NCI-H146 treated with DMSO at 0.1 percent for 48 hours (cell line): ENCODE results near the gene KMO.

ENCODE experiments used
- DNase-seq: peaks from one replicate; lab custom pipeline; 2025; ENCODE audit not compliant: unreplicated experiment; lab: John Stamatoyannopoulos, UW

The KMO gene

DNA sequence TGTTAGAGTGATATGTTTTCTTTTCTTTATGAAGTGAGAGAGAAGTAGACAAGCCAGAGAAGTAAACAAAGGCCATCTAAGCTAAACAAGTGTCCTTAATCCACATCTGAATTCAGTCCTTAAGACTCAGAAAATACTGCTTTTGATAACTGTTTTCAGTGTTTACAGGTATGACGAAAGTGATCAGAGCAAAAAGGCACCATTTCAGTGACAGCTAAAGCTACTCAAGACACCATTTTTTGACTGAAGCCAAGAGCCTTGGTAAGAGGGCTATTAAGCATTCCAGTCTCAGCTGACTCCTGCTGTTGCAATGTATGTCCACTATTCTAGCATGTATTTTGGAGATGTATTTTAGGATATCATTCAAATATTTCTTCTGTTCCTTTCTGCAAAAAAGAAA lies 4.1 kb downstream of the KMO start:
- no peak for DNase-seq

DNA sequence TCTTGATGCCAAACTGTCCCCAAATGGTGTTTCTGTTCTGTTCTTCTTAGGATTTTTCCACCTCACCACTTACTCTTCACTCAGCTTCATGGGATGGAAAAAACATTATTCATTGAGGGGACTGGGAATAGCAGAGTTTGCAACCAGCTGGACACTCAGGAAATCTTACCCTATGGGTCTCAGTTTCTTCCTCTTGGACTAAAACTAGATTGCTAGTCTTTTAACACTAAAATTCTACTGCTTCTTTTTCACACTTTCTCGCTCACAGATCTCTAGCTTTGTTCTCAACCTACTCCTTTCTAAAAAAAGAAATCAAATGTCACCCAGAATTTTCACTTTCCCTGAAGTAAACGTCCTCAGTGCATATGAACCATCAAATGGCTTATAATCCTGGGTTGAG lies 4.8 kb downstream of the KMO start:
- DNase-seq: no peak

- no peak for DNase-seq
These were observed 10.2 kb downstream of the KMO start for GRCh38 chr1:241542199-241542907.

- no peak for DNase-seq
These were observed 15.8 kb downstream of the KMO start for GRCh38 chr1:241548008-241548407.

DNA sequence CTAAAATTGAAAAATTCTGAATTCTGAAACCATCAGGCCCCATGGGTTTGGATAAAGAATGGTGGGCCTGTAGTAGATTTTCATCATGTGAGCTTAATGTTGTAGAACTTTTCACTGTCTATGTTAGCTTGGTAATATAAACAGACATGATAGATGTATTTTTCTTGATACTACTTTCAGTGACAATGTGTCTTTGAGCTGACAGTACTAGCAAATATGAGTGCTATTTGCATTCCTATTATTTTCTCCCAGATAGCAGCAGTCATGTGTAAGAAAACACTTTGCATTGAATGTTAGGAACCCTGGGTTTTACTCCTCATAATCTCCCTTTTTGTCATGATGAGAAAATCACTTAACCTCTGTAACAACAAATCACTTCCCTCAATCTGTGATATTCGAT lies 18.1 kb downstream of the KMO start:
- no peak for DNase-seq

DNA sequence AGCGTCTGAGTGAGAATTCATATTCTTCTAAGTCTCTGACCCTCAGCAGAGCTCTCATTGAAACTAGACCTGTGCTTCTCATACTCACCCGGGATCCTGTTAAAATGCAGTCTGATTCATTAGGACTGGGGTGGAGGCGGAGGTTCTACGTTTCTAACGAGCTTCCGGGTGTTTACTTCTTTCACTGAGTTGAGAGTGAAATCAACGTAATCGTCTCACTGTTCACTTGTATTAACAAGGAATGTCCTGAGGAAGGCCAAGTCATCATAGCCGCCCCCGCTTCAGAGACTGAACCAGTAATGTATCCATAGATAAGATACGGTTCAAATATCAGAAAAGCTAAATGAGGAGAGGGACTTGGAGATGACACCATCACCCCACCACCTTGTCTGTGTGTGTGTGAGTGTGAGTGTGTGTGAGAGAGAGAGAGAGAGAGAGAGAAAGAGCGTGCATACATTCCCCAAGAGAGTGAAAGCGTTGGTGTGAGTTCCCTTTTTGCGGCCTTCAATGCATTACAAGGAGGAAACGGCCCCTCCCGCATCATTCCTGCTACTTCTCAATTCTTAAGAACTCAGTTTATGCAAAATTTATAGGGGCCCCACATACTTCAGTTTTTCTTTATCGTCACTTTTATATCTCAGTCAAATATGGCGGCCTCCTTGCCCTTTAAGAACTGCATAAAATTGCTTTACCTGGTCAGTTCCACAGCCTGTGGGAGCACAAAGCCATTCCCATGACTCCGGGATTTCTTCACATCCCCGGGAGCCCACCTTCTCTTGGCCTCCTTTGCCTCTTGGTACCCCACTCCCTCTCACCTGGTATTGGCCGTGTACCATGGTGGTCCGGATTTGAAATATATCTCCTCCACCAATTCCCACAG lies 19.8 kb downstream of the KMO start:
- DNase-seq: no peak

DNA sequence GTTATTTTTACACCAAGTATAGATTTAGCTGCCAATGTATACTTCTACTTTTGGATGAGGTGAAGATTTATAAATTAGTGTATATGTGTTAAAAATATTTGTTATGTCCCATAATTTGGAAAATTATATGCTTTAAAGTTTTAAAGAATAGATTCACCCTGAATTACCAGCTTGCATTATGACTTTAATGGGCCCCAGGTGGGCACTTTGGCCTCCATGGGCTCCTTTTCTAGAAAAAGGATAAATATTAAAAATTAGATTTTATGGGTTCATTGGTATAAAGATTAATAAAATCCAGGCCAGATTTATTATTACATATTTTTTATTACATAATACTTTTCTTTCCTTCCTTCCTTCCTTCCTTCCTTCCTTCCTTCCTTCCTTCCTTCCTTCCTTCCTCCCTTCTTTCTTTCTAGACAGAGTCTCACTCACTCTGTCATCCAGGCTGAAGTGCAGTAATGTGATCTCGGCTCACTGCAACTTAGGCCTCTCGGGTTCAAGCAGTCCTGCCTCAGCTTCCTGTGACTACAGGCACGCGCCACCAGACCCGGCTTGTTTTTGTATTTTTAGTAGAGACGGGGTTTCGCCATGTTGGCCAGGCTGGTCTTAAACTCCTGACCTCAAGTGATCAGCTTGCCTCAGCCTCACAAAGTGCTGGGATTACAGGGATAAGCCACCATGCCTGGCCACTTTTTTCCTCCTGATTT lies 21.9 kb downstream of the KMO start:
- DNase-seq: no peak

DNA sequence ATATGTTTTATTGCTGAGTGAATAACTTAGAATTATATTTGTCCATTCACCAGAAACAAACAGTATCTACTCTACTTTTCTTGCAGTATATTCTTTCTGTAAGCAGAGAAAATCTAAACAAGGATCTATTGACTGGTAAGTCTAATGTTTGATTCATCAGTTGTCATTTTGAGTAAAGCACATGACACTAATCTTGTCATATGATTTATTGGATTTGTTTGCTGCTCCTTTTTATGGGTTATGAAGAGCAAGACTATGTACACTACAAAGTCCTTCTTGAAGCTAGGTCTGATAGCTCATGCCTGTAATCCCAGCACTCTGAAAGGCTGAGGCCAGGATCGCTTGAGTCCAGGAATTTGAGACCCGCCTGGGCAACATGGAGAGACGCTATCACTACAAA lies 23.3 kb downstream of the KMO start:
- DNase-seq: no peak

DNA sequence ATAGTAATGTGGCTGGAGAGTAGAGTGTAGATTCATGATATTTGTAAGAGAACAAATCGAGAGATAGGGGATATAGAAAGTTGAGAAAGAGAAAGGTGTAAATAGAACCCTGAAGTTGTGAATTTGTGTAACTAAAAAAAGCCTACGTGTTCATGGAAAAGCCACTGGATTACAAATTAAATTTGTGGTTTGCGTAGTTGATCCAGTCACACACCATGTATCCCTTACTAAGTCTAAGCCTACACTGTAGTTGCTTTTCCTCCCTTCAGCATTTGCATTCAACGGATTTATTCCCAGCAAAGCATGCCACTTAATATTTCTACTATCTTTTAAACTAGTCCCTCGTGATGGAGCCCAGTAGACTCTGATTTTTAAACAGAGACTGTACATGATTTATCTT lies 24.9 kb downstream of the KMO start:
- DNase-seq: no peak

GRCh38 chr1:241557551-241558193 lies 25.5 kb downstream of the KMO start:
- no peak for DNase-seq

- DNase-seq: no peak
These were observed 28.1 kb downstream of the KMO start for GRCh38 chr1:241560146-241560848.

DNA sequence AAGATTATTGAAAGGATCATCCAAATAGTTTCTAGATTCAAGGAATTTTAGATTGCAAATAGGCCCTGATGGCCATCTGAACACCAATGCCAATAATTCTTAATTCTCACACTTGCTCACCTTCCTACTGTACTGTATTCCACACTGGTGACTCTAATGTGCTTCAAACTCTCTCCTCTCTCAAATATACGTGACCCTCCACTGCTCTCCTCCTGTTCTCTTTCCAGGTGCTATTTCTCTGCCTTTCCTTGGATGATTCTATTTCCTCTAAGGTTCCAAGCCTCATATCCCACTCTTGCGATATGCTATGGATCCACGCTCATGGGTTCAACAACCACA lies 28.6 kb downstream of the KMO start:
- DNase-seq: no peak

GRCh38 chr1:241569848-241570247 lies 37.7 kb downstream of the KMO start:
- no peak for DNase-seq

GRCh38 chr1:241574154-241574553 lies 42.0 kb downstream of the KMO start:
- no peak for DNase-seq

GRCh38 chr1:241579434-241579833 lies 47.3 kb downstream of the KMO start:
- no peak for DNase-seq

DNA sequence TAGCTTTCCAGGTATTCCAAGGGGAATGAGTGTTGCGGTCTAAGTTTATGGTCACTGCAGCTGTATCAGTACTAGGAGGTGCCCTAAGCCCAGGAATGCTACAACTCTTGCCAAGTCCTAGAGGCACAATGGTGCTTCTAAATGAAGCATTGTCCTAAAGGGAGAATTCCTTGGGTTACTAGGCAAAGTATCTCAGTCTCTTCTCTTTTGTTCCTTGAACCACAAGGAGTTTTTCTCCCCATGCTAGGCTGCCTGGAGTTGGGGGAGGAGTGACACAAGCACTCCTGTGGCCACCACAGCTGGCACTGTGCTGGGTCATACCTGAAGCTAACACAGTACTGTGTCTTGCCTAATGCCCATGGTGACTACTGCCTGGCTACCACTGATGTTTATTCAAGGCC lies 50.7 kb downstream of the KMO start:
- DNase-seq: no peak

DNA sequence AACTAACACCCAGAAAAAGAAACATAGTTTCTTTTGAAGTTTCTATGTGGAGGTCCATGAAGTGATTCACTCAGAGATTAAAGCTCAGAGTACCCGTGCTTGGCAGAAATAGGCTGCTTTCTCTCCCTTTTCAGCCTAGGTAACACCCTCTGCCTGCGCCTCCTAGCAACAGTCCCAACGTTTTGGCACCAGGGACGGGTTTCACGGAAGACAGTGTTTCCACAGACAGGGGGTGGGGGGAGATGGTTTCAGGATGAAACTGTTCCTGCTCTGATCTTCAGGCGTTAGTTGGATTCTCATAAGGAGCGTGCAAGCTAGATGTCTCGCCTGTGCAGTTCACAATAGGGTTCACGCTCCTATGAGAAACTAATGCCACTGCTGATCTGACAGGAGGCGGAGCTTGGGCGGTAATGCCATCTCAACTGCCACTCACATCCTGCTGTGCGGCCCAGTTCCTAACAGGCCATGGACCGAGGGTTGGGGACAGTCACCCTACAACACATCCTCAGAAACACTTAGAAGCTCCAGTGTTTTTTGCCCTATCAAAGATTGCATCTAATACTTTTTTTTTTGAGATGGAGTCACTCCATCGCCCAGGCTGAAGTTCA lies 54.8 kb downstream of the KMO start:
- no peak for DNase-seq

DNA sequence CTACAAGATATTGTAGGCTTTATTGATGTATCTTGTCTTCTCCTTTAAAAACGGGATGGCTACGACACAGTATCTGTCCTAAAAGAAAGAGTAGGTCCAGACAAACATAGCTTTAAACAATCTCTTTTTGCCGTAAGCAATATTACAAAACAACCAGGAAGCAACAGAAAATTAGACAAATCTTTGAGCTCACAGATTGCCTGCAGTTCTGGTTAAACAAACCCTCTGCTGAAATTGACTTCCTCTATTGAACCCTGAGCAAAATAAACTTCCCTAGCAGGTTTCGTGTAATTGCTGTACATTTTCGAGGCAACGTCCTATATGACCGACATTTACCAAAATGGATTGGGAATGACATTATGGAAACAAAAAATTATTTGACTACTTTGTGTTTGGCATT lies 57.3 kb downstream of the KMO start:
- no peak for DNase-seq

DNA sequence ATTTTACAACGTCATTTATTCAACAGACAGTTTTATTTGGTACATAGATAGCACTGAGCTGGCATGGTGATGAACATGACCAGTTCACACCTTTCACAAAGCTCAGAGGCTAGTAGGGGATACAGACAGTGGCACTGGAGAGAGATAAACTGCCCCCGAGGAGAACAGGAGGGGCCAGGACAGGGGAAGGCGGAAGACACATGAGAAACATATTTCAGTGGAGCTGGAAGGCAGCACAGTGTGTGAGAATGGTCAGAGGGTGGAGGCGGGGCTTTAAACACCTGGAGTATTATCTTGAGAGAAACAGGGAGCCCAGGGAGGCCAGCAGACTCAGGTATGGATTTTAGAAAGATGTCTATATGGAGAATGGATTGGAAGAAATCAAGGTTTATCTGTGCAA lies 58.5 kb downstream of the KMO start:
- no peak for DNase-seq

- no peak for DNase-seq
These were observed 59.1 kb downstream of the KMO start for GRCh38 chr1:241591317-241591716.

GRCh38 chr1:241591736-241592135 lies 59.6 kb downstream of the KMO start:
- DNase-seq: no peak
